Activated CD4-positive, alpha-beta T cell treated with anti-CD3 and anti-CD28 coated beads for 36 hours (primary cell): ENCODE measurements around the gene HOXD10. TPM values are rescaled to one million over a fixed set of nuclear protein-coding genes. Genes with fewer than 3 reads are reported as not detected.

Experiments
- ATAC-seq: fragments of 200-7000 bp; cut with Tn5 transposase; one replicate; pipeline ENCODE4 v1.10.0; 2021; ENCODE audit warnings: mild to moderate bottlenecking, moderate library complexity
- CTCF ChIA-PET: fragments of 350-600 bp; sonication (Branson Sonifier 250); formaldehyde crosslinking; loops from one replicate; lab custom pipeline; 2021; ENCODE audit warnings: antibody characterized with exemption; lab: Charles Lee
- POLR2A ChIA-PET: fragments of 350-600 bp; sonication (Branson Sonifier 250); formaldehyde crosslinking; loops from one replicate; lab custom pipeline; 2021; ENCODE audit warnings: antibody characterized with exemption, inconsistent platforms; lab: Charles Lee
- DNase-seq: peaks from one replicate; pipeline ENCODE4 v3.0.0-alpha.2; 2020
- H3K27ac Mint-ChIP-seq: one replicate; pipeline ENCODE4 v1.8.0; 2021; ENCODE audit warnings: mixed read lengths
- H3K27me3 Mint-ChIP-seq: one replicate; pipeline ENCODE4 v1.8.0; 2021; ENCODE audit warnings: mixed read lengths
- H3K36me3 Mint-ChIP-seq: one replicate; pipeline ENCODE4 v1.8.0; 2021; ENCODE audit warnings: low read depth, mixed read lengths
- H3K4me1 Mint-ChIP-seq: one replicate; pipeline ENCODE4 v1.8.0; 2021; ENCODE audit warnings: mixed read lengths
- H3K4me3 Mint-ChIP-seq: one replicate; pipeline ENCODE4 v1.8.0; 2021; ENCODE audit warnings: mild to moderate bottlenecking, moderate library complexity, mixed read lengths
- H3K9me3 Mint-ChIP-seq: one replicate; pipeline ENCODE4 v1.8.0; 2021; ENCODE audit warnings: low read depth, mixed read lengths
- intact Hi-C, 2 experiments: fragments of 100-400 bp; cut with DNase I in 1 of 2; cut with micrococcal nuclease in 1 of 2; formaldehyde crosslinking; loops; one replicate each; pipeline versions ENCODE4 v1.14.2 to v1.15.1; 2022 to 2024; cut with DNase I, micrococcal nuclease
- microRNA-seq: library from miRNA; unstranded; fragments of <30 nt; microRNA quantifications from one replicate; pipeline ENCODE4 v1.2.0, GENCODE V29; 2021; ENCODE audit warnings: borderline replicate concordance
- total RNA-seq, 2 experiments: library from RNA; stranded (reverse); gene quantifications; one replicate each; pipeline ENCODE4 v1.2.3, GENCODE V29; 2021

Gene HOXD10
- total RNA-seq, 2 experiments from 2014 or later = not detected

- Mint-ChIP-seq H3K27me3 (peaks cover 80% of the 10 kb centered on the region), H3K36me3 (no peaks in the 10 kb centered on the region), H3K27ac (no peak overlapping the region), H3K4me3 (no peak overlapping the region), H3K9me3 (no peaks in the 10 kb centered on the region), H3K4me1 (peaks cover 16% of the 10 kb centered on the region)
- ChIA-PET POLR2A (interaction anchor here (0.5 kb wide), 1 partner anchor 926 kb away, joined by 4 read pairs; no protein-coding TSS in a partner anchor), CTCF (interaction anchor here (1.1 to 2.5 kb wide), 3 partner anchors 18 to 489 kb away, joined by 3 to 18 read pairs (median 5); no protein-coding TSS in a partner anchor)
- intact Hi-C loops = loop anchor here (5.0 kb wide), 2 partner anchors 36 to 51 kb away; partner anchors contain the start of gene HOXD8 (in 2 of the 2)
- DNase-seq (no peak), ATAC-seq (no peak)
These were observed 46.5 kb downstream of the HOXD10 start for GRCh38 chr2:176162911-176163671.

- ATAC-seq = no peak
- H3K4me3 Mint-ChIP-seq = no peak overlapping the region
- POLR2A ChIA-PET = no interaction called here
- intact Hi-C loops = loop anchor here (5.0 kb wide), 2 partner anchors 36 to 51 kb away; partner anchors contain the start of gene HOXD8 (in 2 of the 2)
- H3K4me1 Mint-ChIP-seq = peaks cover 12% of the 10 kb centered on the region
- DNase-seq = no peak
- no peaks in the 10 kb centered on the region for H3K36me3 Mint-ChIP-seq
- H3K27me3 Mint-ChIP-seq = peaks cover 77% of the 10 kb centered on the region
- CTCF ChIA-PET = interaction anchor here (1.5 kb wide), 1 partner anchor 9 kb away, joined by 4 read pairs; no protein-coding TSS in a partner anchor
- no peaks in the 10 kb centered on the region for H3K9me3 Mint-ChIP-seq
- H3K27ac Mint-ChIP-seq = no peak overlapping the region
These were observed 47.1 kb downstream of the HOXD10 start for GRCh38 chr2:176163672-176164056.

- ChIA-PET POLR2A (no interaction called here), CTCF (interaction anchor here (0.9 to 1.5 kb wide), 2 partner anchors 9 to 214 kb away, joined by 3 to 4 read pairs; no protein-coding TSS in a partner anchor)
- Mint-ChIP-seq H3K4me3 (no peak overlapping the region), H3K27ac (no peak overlapping the region), H3K4me1 (peaks cover 12% of the 10 kb centered on the region), H3K9me3 (no peaks in the 10 kb centered on the region), H3K27me3 (peaks cover 77% of the 10 kb centered on the region), H3K36me3 (no peaks in the 10 kb centered on the region)
- DNase-seq (no peak), ATAC-seq (no peak)
- intact Hi-C loops = loop anchor here (5.0 kb wide), 2 partner anchors 37 to 52 kb away; partner anchors contain the start of gene HOXD8 (in 2 of the 2)
These were observed 47.6 kb downstream of the HOXD10 start for GRCh38 chr2:176164201-176164600.

GRCh38 chr2:176164611-176165369 is 48.2 kb downstream of the HOXD10 start:
- H3K4me1 Mint-ChIP-seq = peaks cover 10% of the 10 kb centered on the region
- no peaks in the 10 kb centered on the region for H3K9me3 Mint-ChIP-seq
- no peak overlapping the region for H3K4me3 Mint-ChIP-seq
- intact Hi-C loops = loop anchor here (5.0 kb wide), 2 partner anchors 37 to 52 kb away; partner anchors contain the start of gene HOXD8 (in 2 of the 2)
- no peak overlapping the region for H3K27ac Mint-ChIP-seq
- POLR2A ChIA-PET = no interaction called here
- CTCF ChIA-PET = interaction anchor here (0.7 to 1.5 kb wide), 4 partner anchors 10 to 214 kb away, joined by 3 to 4 read pairs (median 4); no protein-coding TSS in a partner anchor
- no peaks in the 10 kb centered on the region for H3K36me3 Mint-ChIP-seq
- DNase-seq (no peak), ATAC-seq (no peak)
- peaks cover 79% of the 10 kb centered on the region for H3K27me3 Mint-ChIP-seq

DNA sequence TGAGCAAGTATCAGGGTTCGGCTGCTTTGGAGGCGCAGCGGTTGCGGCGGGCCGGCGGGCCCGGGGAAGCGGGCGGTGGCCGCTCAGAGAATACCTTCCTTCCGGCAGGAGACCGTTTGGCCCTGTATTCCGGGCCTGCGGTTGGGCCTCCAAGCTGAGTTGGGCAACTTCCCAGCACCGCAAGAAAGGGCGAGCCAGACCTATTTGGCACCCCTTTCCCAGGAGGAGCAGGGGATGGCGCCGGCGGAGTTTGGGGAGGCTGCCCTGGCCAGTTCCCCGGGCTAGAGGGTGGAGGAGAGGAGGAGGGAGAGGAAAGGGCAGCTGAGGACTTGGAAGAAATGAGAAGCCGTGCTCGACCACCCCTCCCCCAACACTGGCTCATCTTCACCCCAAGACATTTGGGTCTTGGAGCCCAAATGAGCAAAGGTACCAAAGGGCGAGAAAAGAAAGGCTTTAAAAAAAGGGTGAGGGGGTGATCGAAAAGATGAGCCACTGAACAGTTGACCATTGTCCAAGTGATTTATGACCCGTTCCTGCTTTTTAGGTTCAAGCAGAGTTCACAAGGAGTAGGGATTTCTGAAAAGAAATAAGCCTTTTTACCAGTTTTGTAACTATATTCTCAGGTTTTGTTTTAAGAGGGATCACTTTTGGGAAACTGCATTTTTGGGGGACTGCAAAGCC is 48.9 kb downstream of the HOXD10 start:
- Mint-ChIP-seq H3K27ac (no peak overlapping the region), H3K4me3 (no peak overlapping the region), H3K36me3 (no peaks in the 10 kb centered on the region), H3K27me3 (peaks cover 77% of the 10 kb centered on the region), H3K4me1 (peaks cover 6% of the 10 kb centered on the region), H3K9me3 (no peaks in the 10 kb centered on the region)
- intact Hi-C loops = no loop called here
- DNase-seq (no peak), ATAC-seq (no peak)
- POLR2A ChIA-PET = no interaction called here
- CTCF ChIA-PET = interaction anchor here (0.9 to 1.5 kb wide), 2 partner anchors 10 to 39 kb away, joined by 4 read pairs; no protein-coding TSS in a partner anchor

DNA sequence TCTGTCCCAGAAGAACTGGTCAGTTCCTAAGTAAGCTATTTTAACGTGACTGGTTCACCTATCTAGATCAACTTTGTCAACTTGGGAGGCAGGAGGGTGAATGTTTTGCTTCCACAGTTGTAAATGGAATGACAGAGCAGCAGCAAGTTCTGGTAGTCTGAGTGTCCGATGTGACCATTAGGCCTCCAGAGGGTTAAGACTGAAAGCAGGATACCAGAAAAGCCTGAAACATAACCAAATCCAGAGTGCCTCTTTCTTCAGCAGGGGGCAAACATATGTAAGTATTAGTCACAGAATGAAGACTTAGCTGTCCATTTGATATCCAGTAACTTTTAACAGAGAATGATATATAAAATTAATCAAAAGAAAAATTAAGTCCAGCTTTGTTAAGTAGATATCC is 49.7 kb downstream of the HOXD10 start:
- no peak overlapping the region for H3K27ac Mint-ChIP-seq
- H3K4me1 Mint-ChIP-seq = peaks cover 6% of the 10 kb centered on the region
- H3K27me3 Mint-ChIP-seq = peaks cover 75% of the 10 kb centered on the region
- CTCF ChIA-PET = interaction anchor here (0.9 kb wide), 1 partner anchor 28 kb away, joined by 3 read pairs; no protein-coding TSS in a partner anchor
- no peak for ATAC-seq
- POLR2A ChIA-PET = no interaction called here
- no peaks in the 10 kb centered on the region for H3K36me3 Mint-ChIP-seq
- intact Hi-C loops = no loop called here
- DNase-seq = no peak
- H3K4me3 Mint-ChIP-seq = no peak overlapping the region
- no peaks in the 10 kb centered on the region for H3K9me3 Mint-ChIP-seq

GRCh38 chr2:176167398-176167797 is 50.8 kb downstream of the HOXD10 start:
- Mint-ChIP-seq H3K27me3 (peaks cover 73% of the 10 kb centered on the region), H3K4me3 (no peak overlapping the region), H3K4me1 (peaks cover 9% of the 10 kb centered on the region), H3K9me3 (no peaks in the 10 kb centered on the region), H3K27ac (no peak overlapping the region), H3K36me3 (no peaks in the 10 kb centered on the region)
- POLR2A ChIA-PET = no interaction called here
- intact Hi-C loops = no loop called here
- no peak for DNase-seq
- ATAC-seq = no peak
- CTCF ChIA-PET = no interaction called here

DNA sequence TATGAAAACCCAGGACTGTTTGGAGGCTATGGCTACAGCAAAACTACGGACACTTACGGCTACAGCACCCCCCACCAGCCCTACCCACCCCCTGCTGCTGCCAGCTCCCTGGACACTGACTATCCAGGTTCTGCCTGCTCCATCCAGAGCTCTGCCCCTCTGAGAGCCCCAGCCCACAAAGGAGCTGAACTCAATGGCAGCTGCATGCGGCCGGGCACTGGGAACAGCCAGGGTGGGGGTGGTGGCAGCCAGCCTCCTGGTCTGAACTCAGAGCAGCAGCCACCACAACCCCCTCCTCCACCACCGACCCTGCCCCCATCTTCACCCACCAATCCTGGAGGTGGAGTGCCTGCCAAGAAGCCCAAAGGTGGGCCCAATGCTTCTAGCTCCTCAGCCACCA is 52.6 kb downstream of the HOXD10 start:
- H3K27ac Mint-ChIP-seq = no peak overlapping the region
- no peaks in the 10 kb centered on the region for H3K9me3 Mint-ChIP-seq
- intact Hi-C loops = no loop called here
- H3K27me3 Mint-ChIP-seq = peaks cover 72% of the 10 kb centered on the region
- peaks cover 17% of the 10 kb centered on the region for H3K4me1 Mint-ChIP-seq
- peaks cover 2% of the 10 kb centered on the region for H3K36me3 Mint-ChIP-seq
- no peak for DNase-seq
- ATAC-seq = no peak
- no peak overlapping the region for H3K4me3 Mint-ChIP-seq
- ChIA-PET CTCF (interaction anchor here (0.8 kb wide), 1 partner anchor 187 kb away, joined by 3 read pairs; no protein-coding TSS in a partner anchor), POLR2A (no interaction called here)

Small RNAs within 50 kb of the gene (microRNA-seq; reads per million reads assigned to microRNA genes)
- 2.1 reads per million for gene MIR10B

Other genes with a start within 250 kb of the HOXD10 start
- 10 to 100 TPM; 27.3 to 36.0 TPM for gene LNPK, start 114.5 kb upstream of the HOXD10 start, total RNA-seq
- not detected for gene EVX2, start 32.8 kb upstream of the HOXD10 start, total RNA-seq
- not detected for gene HOXD13, start 24.1 kb upstream of the HOXD10 start, total RNA-seq
- not detected for gene HOXD12, start 17.0 kb upstream of the HOXD10 start, total RNA-seq
- gene HOXD11, start 9.5 kb upstream of the HOXD10 start, total RNA-seq = not detected
- gene HOXD9, start 5.9 kb downstream of the HOXD10 start, total RNA-seq = not detected
- not detected for gene HOXD8, start 12.9 kb downstream of the HOXD10 start, total RNA-seq
- not detected for gene HOXD4, start 34.8 kb downstream of the HOXD10 start, total RNA-seq
- not detected for gene HOXD3, start 40.5 kb downstream of the HOXD10 start, total RNA-seq
- not detected for gene HOXD1, start 71.9 kb downstream of the HOXD10 start, total RNA-seq
- 10 to 100 TPM; 22.6 to 28.6 TPM for gene MTX2, start 152.7 kb downstream of the HOXD10 start, total RNA-seq